Ovary (tissue), 3 donors: ENCODE measurements around the gene PTPN3.

Experiments
- POLR2A ChIP-seq: fragments of 450-650 bp; IDR thresholded peaks from one replicate; pipeline ENCODE4 v1.6.1; 2017; ENCODE audit warnings: antibody characterized with exemption, mild to moderate bottlenecking, moderate library complexity
- TF ChIP-seq, protein P1 (sequence below), 3 donors: fragments of 450-650 bp in 2 of 3; fragments of 200-600 bp in 1 of 3; IDR thresholded peaks; one replicate each; pipeline versions ENCODE4 v1.5.1 to v1.8.0; 2016 to 2022; ENCODE audit warnings: antibody characterized with exemption in 3 of 3, mild to moderate bottlenecking in 1 of 3
- donor health status: DM: no; HTN: no; CAD: no.

DNA sequence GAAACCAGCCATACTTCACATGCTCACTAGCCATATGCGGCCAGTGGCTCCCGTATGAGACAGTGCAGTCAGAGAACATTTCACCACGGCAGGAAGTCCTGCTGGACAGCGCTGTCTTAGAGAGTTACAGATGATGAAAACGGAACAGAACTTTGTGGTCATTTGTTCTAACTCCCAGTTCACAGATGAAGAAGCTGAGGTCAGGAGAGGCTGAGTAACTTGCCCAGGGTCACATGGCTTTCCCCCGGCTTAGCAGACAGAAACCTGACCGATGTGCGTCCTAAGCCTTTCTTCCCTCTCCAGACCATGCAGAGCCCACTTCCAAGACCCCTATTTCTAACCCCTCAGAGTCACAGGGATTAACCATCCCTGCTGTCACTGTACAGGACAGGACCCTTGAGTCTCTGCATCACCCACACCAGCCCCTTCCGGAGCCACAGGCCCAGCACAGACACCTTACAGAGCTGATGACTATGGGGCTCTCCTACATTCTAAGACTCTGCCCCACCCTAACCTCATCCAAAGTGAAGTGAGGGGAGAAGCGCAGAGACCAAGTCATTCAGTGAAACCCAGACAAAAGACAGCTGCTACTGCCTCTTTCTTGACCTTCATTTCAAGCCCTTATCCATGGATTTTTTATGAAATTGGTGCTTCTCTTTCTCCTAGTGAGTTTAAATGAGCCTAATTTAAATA, 86.9 kb downstream of the PTPN3 start:
- TF ChIP-seq, protein P1, sequence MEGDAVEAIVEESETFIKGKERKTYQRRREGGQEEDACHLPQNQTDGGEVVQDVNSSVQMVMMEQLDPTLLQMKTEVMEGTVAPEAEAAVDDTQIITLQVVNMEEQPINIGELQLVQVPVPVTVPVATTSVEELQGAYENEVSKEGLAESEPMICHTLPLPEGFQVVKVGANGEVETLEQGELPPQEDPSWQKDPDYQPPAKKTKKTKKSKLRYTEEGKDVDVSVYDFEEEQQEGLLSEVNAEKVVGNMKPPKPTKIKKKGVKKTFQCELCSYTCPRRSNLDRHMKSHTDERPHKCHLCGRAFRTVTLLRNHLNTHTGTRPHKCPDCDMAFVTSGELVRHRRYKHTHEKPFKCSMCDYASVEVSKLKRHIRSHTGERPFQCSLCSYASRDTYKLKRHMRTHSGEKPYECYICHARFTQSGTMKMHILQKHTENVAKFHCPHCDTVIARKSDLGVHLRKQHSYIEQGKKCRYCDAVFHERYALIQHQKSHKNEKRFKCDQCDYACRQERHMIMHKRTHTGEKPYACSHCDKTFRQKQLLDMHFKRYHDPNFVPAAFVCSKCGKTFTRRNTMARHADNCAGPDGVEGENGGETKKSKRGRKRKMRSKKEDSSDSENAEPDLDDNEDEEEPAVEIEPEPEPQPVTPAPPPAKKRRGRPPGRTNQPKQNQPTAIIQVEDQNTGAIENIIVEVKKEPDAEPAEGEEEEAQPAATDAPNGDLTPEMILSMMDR (IDR thresholded peaks at IDR 0.05) = no peak
- TF ChIP-seq POLR2A = no peak
